ENCODE measurements around the gene ADAMTSL4. TPM values are rescaled to one million over a fixed set of nuclear protein-coding genes. Genes with fewer than 3 reads are reported as not detected.

The ADAMTSL4 gene
- total and polyA plus RNA-seq, 9 of the 15 experiments (the other 6 are each of a cell fraction or from before 2014, with no cell fraction given), result 12.7 to 212 (median 35.6) TPM

DNA sequence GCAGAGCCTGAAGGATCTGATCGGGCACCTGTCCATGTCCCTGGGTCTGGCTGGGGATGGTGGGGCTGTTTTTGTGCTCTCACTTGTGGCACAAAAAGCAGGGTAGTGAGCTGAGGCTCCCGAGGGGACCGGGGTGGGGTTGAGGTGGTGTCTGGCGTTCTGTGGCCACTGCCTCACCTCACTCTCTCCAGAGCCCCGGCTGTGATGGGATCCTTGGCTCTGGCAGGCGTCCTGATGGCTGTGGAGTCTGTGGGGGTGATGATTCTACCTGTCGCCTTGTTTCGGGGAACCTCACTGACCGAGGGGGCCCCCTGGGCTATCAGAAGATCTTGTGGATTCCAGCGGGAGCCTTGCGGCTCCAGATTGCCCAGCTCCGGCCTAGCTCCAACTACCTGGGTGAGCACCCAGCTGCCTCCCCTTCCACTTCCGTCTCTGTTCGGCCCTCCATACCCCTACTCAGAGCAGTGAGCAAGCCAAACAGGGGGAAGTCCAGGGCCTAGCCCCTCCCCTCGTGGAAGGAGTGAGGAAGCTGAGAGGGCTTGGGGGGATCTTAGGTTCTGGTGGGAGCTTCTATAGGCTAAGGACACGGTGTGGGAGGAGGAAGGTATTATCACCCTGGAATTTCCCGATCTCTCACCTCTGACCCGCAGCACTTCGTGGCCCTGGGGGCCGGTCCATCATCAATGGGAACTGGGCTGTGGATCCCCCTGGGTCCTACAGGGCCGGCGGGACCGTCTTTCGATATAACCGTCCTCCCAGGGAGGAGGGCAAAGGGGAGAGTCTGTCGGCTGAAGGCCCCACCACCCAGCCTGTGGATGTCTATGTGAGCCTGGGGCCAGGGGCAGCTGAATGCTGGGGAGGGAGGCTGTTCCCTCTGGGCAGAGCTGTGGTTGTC, 7.0 kb downstream of the ADAMTSL4 start:
- no peaks in the 10 kb centered on the region for H3K9me3 ChIP-seq (replicated peaks; ENCODE audit: control insufficient read depth, insufficient read depth, low read depth, low read length)
- in situ Hi-C loops (cut with MboI), result no loop called here
- 91% methylated on average over 23 of the region's 26 CpGs for WGBS (ENCODE audit: insufficient coverage, low coverage, missing lambda C conversion rate)
- no peaks in the 10 kb centered on the region for H3K27me3 ChIP-seq (ENCODE audit: control insufficient read depth in 2 of 2, insufficient read depth in 2 of 2, low read length in 2 of 2)
- ATAC-seq (no peak), DNase-seq (ENCODE audit: extremely low read depth in 1 of 4, low spot score in 3 of 4) (no peak), FAIRE-seq (no peak)
- intact Hi-C loops (cut with micrococcal nuclease), result no loop called here
- peaks cover 19% of the 10 kb centered on the region for H4K20me1 ChIP-seq (replicated peaks; ENCODE audit: control insufficient read depth, insufficient read depth, low read length)
- peaks cover 88% of the 10 kb centered on the region for H3K36me3 ChIP-seq (ENCODE audit: control insufficient read depth, insufficient read depth, low read length)
- no peak overlapping the region for H2AFZ ChIP-seq (ENCODE audit: low read depth, low read length)
- CTCF ChIA-PET (ENCODE audit: low intra/inter-chr PET ratio), result no interaction called here
- H3K4me1 ChIP-seq (replicated peaks in 1 of 2; ENCODE audit: control insufficient read depth in 2 of 2, insufficient read depth in 2 of 2, low read length in 2 of 2), result peaks cover 34 to 85% of the 10 kb centered on the region in 2 experiments
- peaks cover 58% of the 10 kb centered on the region for H3K79me2 ChIP-seq (ENCODE audit: control insufficient read depth, insufficient read depth, low read length)
- POLR2A ChIA-PET, result interaction anchor here (0.6 to 2.3 kb wide), 7 partner anchors 8 to 171 kb away, joined by 3 to 12 read pairs (median 3); partner anchors contain the start of gene MCL1
- peak overlapping the region in 1 of 2 experiments; percentile 14; a peak in 2 of 4 replicates for H3K9ac ChIP-seq (ENCODE audit: insufficient read depth in 1 of 2, low read depth in 2 of 2, low read length in 2 of 2)
- no peak overlapping the region for H3K4me2 ChIP-seq (ENCODE audit: insufficient read depth, low read length)
- no peaks in the 10 kb centered on the region for H3K9me1 ChIP-seq (ENCODE audit: control insufficient read depth, insufficient read depth, low read length)
- no peak overlapping the region for H3K4me3 ChIP-seq
- BruUV-seq (replicated peaks), result no TSS peak
- no peak overlapping the region for H3K27ac ChIP-seq (ENCODE audit: extremely low read depth, low read depth, low read length)
- TF ChIP-seq USF1 (CRISPR knock-in tag; IDR thresholded peaks at IDR 0.05) (no peak), TAF15 (IDR thresholded peaks at IDR 0.05; ENCODE audit: low read depth, low read length) (no peak), XRCC3 (IDR thresholded peaks at IDR 0.05) (no peak), ZNF121 (CRISPR knock-in tag; conservative IDR thresholded peaks at IDR 0.05) (no peak), POLR2A (conservative IDR thresholded peaks at IDR 0.05) (peak; percentile 54), PATZ1 (CRISPR knock-in tag; IDR thresholded peaks at IDR 0.05; ENCODE audit: borderline replicate concordance) (no peak), CREB1 (IDR thresholded peaks at IDR 0.05) (no peak), CREB1 (CRISPR knock-in tag; IDR thresholded peaks at IDR 0.05) (no peak), ZBTB17 (CRISPR knock-in tag; IDR thresholded peaks at IDR 0.05) (no peak), ZNF655 (CRISPR knock-in tag; IDR thresholded peaks at IDR 0.05) (no peak), PTTG1 (tag; IDR thresholded peaks at IDR 0.05; ENCODE audit: low read depth) (no peak), BMI1 (IDR thresholded peaks at IDR 0.05; ENCODE audit: low read length) (no peak), GATA2 (CRISPR knock-in tag; IDR thresholded peaks at IDR 0.05) (no peak), POLR2B (IDR thresholded peaks at IDR 0.05; ENCODE audit: low read depth, partially characterized antibody) (peak; percentile 30), NCOA6 (IDR thresholded peaks at IDR 0.05) (no peak)
- TF ChIP-seq, protein P1, sequence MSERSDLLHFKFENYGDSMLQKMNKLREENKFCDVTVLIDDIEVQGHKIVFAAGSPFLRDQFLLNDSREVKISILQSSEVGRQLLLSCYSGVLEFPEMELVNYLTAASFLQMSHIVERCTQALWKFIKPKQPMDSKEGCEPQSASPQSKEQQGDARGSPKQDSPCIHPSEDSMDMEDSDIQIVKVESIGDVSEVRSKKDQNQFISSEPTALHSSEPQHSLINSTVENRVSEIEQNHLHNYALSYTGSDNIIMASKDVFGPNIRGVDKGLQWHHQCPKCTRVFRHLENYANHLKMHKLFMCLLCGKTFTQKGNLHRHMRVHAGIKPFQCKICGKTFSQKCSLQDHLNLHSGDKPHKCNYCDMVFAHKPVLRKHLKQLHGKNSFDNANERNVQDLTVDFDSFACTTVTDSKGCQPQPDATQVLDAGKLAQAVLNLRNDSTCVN (CRISPR knock-in tag; IDR thresholded peaks at IDR 0.05), result no peak

All from K562 (cell line).